Measurements from ENCODE around the gene RRAD.
"Not testable (repeated sequence)": the region's sequence is repeated elsewhere in the genome, so short reads cannot be mapped to it uniquely, and the experiment has no call there.

Gene RRAD

DNA sequence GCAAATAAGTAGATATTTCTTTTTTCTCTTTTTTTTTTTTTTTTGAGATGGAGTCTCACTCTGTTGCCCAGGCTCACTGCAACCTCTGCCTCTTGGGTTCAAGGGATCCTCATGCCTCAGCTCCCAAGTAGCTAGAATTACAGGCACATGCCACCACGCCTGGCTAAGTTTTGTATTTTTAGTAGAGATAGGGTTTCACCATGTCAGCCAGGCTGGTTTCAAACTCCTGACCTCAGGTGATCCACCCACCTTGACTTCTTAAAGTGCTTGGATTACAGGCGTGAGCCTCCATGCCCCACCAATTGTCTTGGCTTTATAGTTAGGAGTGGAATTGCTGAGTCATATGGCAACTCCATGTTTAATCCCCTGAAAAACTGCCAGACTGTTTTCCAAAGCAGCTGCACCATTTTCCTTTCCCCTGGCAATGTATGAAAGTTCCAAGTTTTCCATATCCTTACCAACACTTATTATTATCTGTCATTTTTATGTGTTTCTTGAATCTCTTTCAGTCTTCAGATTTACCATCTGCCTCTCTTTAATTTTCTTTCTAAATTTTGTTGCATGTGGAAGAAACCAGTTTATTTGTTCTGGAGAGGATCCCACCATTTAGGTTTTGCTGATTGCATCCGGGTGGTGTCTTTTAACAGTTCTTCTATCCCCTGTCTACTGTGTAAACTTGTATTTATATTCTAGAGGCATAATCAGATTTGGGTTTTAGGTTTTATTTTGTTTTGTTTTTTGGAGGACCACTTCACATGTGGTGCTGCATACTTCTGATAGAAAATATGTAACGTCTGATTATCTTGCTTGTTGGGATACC lies 25.8 kb upstream of the RRAD start:
- DNase-seq, result no peak

DNA sequence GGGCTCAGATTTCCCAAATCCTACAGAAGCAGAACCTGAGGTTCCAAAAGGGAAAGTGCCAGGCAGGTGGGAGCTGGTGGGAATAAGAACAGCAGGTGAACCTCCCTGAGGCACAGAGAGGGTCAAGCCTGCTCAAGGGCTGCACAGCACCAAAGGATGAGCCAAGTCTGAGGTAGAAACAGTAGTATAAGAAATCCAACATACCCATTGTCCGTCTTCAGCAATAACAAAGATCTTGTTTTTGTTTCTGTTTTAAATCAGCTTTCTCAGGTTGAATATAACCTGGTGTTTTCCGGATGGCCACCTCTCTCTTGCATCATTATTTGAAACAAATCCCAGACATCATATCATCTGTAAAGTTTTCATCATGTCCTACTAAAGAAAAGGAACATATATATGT lies 25.1 kb upstream of the RRAD start:
- DNase-seq, result no peak

DNA sequence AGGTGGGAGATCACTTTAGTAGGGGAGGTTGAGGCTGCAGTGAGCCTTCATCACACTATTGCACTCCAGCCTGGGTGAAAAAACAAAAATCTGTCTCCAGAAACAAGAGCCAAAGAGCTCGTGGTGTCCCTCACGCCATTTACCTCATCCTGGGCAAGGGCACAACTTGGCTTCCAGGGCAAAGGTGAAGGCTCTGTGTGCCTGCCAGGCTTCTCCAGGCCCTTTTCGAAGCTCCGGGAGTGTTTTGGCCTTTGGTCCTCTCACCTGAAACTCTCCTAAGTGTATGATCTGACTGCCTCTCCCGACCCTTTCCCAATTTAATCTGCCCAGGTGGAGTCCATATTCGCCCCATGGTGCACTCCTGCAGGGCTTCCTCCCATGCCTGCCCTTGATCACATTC lies 24.1 kb upstream of the RRAD start:
- DNase-seq, result no peak

- DNase-seq, result no peak
Measured at GRCh38 chr16:66948837-66949225, 23.5 kb upstream of the RRAD start.

- peak in 2 of 56 donors; percentile 15 to 29 for DNase-seq
Measured at GRCh38 chr16:66948134-66948836, 22.9 kb upstream of the RRAD start.

GRCh38 chr16:66947302-66948065 lies 22.1 kb upstream of the RRAD start:
- peak in 48 of 56 donors; percentile 12 to 90 (median 60) for DNase-seq

DNA sequence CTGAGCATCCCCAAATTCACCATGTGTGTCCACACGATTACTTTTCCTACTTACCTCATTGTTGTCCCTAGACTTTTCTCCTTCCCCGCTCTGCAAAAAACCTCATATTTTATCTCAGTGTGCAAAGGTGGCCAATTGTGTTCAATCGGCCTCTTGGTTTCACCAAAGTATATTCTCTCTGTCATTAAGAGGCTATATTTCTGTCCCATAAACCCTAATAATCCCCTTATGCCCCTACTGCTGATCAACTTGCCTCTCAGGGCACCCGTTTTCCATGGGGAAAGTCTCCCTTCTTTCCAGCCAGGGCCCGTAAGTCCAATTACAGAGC lies 21.6 kb upstream of the RRAD start:
- no peak for DNase-seq

DNA sequence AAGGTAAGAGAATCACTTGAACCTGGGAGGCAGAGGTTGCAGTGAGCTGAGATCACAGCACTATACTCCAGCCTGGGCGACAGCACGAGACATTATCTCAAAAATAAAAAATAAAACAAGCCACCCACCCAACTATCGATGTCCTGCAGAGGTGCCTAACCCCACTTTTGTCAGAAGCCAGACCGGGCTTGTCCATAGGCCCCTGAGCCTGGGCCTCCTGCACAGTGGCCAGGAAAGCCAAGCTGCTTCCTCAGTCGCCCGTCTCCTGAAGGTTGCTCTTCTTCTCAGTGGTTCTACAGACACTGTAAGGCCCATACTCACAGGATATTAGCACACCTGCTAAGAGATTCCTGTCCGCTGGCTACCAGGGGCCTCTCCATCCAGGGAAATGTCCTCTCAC lies 21.2 kb upstream of the RRAD start:
- DNase-seq, result no peak

DNA sequence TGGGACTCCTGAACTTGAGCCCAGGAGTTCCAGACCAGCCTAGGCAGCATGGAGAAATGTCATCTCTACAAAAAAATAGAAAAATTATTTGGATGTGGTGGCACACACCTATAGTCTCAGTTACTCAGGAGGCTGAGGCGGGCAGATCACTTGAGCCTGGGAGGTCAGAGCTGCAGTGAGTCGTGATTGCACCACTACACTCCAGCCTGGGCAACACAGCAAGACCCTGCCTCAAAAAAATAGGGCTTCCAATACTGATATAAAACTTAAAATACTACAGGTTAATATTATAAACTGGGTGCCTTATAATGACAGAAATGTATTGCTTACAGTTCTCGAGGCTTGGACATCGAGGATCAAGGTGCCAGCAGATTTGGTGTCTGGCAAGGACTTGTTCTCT lies 20.6 kb upstream of the RRAD start:
- no peak for DNase-seq

DNA sequence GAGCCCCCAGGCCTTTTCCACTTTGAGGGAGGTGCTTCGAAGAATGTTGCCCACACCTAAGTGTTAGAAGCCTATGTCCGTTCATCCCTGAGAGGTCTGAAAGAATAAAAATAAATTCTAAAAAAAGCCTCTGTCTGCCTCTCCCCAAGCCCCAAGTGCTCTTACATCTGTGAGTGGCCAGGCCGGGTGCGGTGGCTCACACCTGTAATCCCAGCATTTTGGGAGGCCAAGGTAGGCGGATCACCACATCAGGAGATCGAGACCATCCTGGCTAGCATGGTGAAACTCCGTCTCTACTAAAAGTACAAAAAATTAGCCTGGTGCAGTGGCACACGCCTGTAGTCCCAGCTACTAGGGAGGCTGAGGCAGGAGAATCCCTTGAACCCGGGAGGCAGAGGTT lies 19.6 kb upstream of the RRAD start:
- not testable (repeated sequence) for DNase-seq

- no peak for DNase-seq
Measured at GRCh38 chr16:66944054-66944441, 18.7 kb upstream of the RRAD start.

- DNase-seq, result no peak
Measured at GRCh38 chr16:66943426-66944053, 18.2 kb upstream of the RRAD start.

DNA sequence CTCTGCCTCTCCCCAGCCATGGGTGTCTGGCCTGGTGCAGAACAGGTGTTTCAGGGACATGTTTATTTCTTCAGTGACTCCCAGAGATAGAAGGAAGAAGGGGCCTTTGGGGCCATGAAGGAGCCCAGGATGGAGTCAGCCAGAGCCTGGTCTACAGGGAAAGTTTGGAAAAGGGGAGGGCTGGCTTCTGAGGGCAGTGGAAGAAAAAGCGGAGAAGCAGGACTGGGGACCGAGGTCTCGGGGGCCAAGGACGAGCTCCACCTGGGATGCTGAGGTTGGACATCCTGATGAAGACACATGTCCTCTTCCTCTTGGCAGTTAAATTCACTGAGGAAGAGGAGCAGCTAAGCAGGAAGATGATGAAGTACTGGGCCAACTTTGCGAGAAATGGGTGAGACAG lies 17.6 kb upstream of the RRAD start:
- no peak for DNase-seq

GRCh38 chr16:66940236-66940635 lies 14.9 kb upstream of the RRAD start:
- no peak for DNase-seq

DNA sequence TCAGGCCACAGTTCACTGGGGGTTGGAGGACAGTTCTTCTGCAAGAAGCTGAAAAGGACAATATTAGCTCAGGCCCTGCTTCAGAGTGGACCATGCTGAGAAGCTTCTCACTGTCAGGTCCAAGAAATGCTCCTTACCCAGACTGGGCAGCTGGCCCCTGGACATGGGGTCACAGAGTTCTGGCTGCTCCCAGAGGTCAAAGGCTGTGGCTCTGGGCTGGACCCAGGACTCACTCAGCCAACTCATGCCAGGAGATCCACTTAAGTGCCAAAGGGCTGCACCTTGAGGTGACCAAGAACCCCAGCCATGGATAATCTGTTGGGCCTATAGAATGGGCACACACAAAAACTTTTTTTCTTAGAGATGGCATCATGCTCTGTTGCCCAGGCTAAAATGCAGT lies 14.0 kb upstream of the RRAD start:
- no peak for DNase-seq

DNA sequence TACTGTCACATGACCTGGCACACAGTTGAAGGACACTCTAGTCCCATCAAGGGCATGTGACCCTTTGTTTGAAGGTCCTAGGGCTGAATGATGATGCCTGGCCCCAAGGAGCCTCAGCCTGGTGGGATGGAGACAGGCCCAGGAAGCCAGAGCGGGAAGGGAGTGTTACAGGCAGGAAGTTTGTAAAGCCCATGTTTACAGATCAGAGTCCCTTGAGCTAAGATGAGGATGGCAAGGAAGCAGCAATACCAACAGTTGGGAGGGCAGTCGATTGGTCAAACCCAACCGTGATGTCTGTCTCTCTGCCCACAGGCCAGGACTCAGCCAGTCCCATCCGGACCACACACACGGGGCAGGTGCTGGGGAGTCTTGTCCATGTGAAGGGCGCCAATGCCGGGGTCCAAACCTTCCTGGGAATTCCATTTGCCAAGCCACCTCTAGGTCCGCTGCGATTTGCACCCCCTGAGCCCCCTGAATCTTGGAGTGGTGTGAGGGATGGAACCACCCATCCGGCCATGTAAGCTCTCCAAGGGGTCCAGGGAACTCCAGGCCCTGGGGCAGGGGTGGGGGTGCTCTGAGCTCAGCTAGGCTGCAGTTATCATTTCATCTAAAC lies 12.5 kb upstream of the RRAD start:
- DNase-seq, result no peak

GRCh38 chr16:66936889-66937554 lies 11.7 kb upstream of the RRAD start:
- DNase-seq, result no peak

DNA sequence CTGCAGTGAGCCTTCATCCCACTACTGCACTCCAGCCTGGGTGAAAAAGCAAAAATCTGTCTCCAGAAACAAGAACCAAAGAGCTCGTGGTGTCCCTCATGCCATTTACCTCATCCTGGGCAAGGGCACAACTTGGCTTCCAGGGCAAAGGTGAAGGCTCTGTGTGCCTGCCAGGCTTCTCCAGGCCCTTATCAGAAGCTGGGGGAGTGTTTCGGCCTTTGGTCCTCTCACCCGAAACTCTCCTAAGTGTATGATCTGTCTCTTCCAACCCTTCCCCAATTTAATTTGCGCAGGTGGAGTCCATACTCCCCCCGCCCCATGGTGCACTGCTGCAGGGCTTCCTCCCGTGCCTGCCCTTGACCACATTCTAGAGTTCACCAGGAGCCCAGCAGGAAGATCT lies 11.1 kb upstream of the RRAD start:
- DNase-seq, result no peak

DNA sequence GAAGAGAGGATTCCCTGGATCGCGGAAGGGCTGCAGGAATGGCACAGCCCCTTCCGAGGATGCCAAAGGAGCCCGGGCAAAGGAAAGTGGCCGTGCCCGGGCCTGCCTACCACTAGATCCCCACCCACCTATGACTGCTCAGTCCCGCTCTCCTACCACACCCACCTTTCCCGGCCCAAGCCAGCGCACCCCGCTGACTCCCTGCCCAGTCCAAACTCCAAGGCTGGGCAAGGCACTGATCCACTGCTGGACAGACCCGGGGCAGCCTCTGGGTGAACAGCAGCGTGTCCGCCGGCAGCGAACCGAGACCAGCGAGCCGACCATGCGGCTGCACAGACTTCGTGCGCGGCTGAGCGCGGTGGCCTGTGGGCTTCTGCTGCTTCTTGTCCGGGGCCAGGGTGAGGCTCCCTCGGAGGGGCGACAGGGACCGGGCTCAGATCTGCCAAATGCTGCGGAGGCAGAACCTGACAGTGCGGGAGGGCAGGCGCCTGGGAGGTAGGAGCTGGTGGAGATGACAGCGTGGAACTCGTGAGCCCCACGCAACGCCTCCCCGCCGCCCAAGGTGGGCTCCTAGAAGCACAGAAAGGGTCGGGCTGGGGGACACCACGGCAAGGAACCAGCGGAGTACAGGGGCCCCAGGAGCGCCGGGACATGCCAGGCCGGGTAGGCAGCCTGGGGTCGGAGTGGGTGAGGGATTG lies 10.1 kb upstream of the RRAD start, which contains the start of gene CES2:
Gene CES2 (plus strand): TSS at position 203 of the 698 bp plus-strand sequence. CDS start 120 bp downstream, at position 323.
- peak in 7 of 56 donors; percentile 10 to 45 (median 24) for DNase-seq

DNA sequence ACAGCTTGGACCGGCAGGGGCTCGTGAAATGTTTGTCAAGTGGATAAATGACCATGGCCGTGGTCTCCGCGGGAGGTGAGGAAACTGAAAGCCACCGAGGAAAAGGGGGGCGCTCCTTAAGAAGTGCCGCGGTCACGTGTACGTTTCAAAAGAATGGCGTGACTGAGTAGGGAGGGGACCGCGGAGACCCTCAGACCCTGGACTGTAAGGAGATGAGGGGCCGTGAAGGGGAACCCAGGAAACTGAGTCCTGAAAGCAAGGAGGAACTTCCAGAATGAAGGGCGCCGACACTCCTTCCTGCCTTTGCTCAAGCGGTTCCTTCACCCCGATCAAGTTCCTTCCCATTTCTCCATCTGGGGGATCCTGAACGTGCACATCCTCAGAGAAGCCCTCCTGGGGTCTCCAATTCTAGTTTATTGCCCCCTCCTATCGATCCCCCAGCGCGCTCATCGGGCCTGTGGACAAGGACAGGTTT lies 9.5 kb upstream of the RRAD start:
- DNase-seq, result peak in 5 of 56 donors; percentile 15 to 45 (median 37)
